Bronchial epithelial cell (primary cell): ENCODE data around the gene CHP1. TPM values are rescaled to one million over a fixed set of nuclear protein-coding genes. Genes with fewer than 3 reads are reported as not detected.
"Not testable (repeated sequence)": the region's sequence is repeated elsewhere in the genome, so short reads cannot be mapped to it uniquely, and the experiment has no call there.

Experiments used
- DNase-seq: peaks from one replicate; pipeline ENCODE4 v3.0.0-alpha.2; 2010; ENCODE audit warnings: low read depth
- FAIRE-seq: peaks from 2 replicates; lab custom pipeline; 2011; peaks lifted over from hg19 to GRCh38; lab: Jason Lieb, UNC
- H3K27me3 ChIP-seq: 2 replicates; pipeline ENCODE4 v1.5.1; 2011; ENCODE audit warnings: low read length; ENCODE audit not compliant: control insufficient read depth, insufficient read depth
- H3K36me3 ChIP-seq: 2 replicates; pipeline ENCODE4 v1.5.1; 2011; ENCODE audit warnings: low read length; ENCODE audit not compliant: control insufficient read depth, insufficient read depth
- H3K4me3 ChIP-seq: 2 replicates; pipeline ENCODE4 v1.5.1; 2011; ENCODE audit warnings: mild to moderate bottlenecking, low read depth, low read length, control low read depth
- total RNA-seq: library from RNA; depleted of rRNA; stranded (reverse); fragments of >200 nt; gene quantifications from 2 replicates; pipeline ENCODE4 v1.2.1, GENCODE V29; 2014
- TF ChIP-seq, protein P1 (sequence below): IDR thresholded peaks from 2 replicates; pipeline ENCODE4 v1.5.1; 2011; ENCODE audit warnings: mild to moderate bottlenecking, moderate library complexity, low read length, control low read depth, inconsistent platforms; ENCODE audit not compliant: insufficient read depth, severe bottlenecking

CHP1 gene
- total RNA-seq, 1 donor from 2014 or later: 75.8 TPM

DNA sequence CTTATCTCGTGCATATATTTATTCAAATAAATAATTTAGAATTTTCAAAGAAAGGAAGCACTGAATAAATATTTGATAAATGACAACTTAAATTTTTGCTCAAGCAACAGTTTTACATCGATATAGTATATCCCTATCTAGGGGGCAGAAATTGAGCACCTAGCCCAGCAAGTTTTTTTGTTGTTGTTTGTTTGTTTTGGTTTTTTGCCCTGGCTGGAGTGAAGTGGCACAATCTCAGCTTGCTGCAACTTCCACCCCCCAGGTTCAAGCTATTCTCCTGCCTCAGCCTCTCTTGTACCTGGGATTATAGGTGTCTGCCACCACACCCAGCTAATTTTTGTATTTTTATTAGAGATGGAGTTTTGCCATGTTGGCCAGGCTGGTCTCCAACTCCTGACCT is 58.9 kb downstream of the CHP1 start:
- TF ChIP-seq, protein P1, sequence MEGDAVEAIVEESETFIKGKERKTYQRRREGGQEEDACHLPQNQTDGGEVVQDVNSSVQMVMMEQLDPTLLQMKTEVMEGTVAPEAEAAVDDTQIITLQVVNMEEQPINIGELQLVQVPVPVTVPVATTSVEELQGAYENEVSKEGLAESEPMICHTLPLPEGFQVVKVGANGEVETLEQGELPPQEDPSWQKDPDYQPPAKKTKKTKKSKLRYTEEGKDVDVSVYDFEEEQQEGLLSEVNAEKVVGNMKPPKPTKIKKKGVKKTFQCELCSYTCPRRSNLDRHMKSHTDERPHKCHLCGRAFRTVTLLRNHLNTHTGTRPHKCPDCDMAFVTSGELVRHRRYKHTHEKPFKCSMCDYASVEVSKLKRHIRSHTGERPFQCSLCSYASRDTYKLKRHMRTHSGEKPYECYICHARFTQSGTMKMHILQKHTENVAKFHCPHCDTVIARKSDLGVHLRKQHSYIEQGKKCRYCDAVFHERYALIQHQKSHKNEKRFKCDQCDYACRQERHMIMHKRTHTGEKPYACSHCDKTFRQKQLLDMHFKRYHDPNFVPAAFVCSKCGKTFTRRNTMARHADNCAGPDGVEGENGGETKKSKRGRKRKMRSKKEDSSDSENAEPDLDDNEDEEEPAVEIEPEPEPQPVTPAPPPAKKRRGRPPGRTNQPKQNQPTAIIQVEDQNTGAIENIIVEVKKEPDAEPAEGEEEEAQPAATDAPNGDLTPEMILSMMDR: no peak
- no peak for FAIRE-seq
- Histone ChIP-seq H3K36me3 (peaks cover 15% of the 10 kb centered on the region), H3K27me3 (no peaks in the 10 kb centered on the region), H3K4me3 (no peak overlapping the region)
- DNase-seq: no peak

DNA sequence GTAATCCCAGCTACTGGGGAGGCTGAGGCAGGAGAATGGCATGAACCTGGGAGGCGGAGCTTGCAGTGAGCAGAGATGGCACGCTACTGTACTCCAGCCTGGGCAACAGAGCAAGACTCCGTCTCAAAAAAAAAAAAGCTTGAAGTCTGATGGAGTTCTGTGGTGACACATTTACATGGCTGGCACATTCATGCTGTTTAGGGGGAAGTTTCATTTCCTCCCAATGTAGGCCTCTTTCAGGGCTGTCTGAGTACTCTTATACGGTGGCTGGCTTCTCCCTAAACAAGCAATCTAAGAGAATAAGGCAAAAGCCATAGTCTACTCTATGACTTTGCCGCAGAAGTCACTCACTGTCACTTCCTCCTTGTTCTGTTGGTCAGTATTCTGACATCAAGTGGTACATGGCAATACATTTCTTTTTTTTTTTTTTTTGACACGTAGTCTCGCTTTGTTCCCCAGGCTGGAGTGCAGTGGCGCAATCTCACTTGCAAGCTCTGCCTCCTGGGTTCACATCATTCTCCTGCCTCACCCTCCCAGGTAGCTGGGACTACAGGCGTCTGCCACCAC is 60.1 kb downstream of the CHP1 start:
- no peak for DNase-seq
- TF ChIP-seq, protein P1: no peak
- Histone ChIP-seq H3K4me3 (no peak overlapping the region), H3K36me3 (peaks cover 11% of the 10 kb centered on the region), H3K27me3 (no peaks in the 10 kb centered on the region)
- no peak for FAIRE-seq

DNA sequence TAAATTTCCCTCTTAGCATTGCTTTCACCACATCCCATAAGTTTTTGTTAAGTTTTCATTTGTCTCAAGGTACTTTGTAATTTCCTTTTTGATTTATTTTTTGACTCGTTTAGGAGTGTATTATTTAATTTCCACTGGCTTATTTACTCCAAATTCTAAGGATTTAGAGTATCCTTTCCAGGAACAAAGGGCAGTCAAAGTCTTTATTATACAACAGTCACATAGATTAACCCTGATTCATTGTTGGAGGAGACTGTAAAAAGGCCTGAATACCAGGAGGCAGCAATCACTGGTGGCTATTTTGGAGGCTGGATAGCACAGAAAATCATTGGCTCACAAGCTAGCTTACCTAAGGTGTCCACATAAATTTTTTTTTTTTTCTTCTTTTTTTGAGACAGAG is 61.5 kb downstream of the CHP1 start:
- Histone ChIP-seq H3K27me3 (no peaks in the 10 kb centered on the region), H3K4me3 (no peak overlapping the region), H3K36me3 (peaks cover 9% of the 10 kb centered on the region)
- DNase-seq (no peak), FAIRE-seq (no peak)
- TF ChIP-seq, protein P1: no peak

DNA sequence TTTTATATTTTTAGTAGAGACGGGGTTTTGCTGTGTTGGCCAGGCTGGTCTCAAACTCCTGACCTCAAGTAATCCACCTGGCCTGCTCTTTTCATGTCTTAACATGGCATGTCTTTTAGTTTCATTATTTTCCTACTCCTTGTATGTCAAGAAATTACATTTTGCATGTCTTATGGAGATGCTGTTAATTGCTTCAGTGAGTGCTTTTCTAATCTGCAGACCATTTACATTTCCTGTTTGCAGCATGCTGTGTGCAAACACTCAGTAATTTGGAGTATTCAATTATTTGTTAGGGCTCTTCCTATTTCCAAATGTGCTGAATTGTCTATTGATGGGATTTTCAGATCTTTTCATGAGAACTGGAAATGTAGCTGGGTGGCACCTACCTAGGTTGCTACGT is 70.1 kb downstream of the CHP1 start:
- not testable (repeated sequence) for H3K27me3 ChIP-seq, H3K36me3 ChIP-seq, DNase-seq, H3K4me3 ChIP-seq, FAIRE-seq

DNA sequence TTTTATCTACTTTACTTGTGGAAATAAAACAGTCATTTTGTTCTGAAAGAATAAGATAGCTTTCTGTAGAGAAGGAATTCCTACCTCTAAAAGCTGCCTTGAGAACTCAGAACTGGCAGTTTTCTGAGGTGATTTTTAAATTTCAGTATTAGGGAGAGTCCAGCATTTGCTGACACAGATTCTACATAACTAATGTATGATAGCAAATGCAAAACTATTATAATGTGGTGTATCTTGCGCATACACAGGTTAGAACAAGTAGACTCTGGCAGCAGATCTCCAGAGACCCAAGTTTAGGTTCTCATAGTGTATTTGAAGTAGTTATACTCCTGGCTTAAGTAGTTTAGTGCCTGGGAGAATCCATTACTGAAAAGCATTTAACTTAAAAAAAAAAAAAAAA is 70.5 kb downstream of the CHP1 start:
- Histone ChIP-seq H3K4me3 (no peak overlapping the region), H3K36me3 (peaks cover 1% of the 10 kb centered on the region), H3K27me3 (no peaks in the 10 kb centered on the region)
- TF ChIP-seq, protein P1: no peak
- DNase-seq (no peak), FAIRE-seq (no peak)

DNA sequence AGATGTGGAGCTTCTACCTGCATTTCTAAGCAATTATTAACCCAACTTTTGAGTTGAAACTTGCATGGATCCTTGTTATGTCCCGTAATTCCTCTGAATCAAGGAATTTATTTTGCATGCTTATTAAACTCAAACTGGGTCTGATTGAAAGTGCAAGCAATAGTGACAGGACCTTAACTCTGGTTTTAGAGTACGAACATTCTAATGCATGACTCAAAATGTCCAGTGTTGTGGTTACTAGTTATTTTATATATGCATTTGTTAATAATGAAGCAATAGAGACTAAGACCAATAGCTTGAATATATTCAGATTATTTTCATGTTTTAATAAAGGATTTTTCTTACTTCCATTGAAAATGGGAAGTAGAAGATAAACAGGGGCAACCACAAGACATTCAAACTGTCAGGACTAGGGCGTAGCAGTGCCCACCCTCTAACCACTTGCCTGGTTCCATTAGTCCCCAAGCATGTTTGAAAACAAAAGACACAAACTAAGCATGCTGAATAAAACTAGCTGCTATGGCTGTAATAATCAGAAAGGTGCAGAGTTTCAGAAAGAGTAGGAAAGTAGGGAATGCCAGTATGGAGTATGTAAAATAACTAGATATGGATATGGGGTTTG is 73.2 kb downstream of the CHP1 start:
- no peak for FAIRE-seq
- TF ChIP-seq, protein P1: no peak
- H3K36me3 ChIP-seq: peaks cover 1% of the 10 kb centered on the region
- DNase-seq: no peak
- no peaks in the 10 kb centered on the region for H3K27me3 ChIP-seq
- H3K4me3 ChIP-seq: no peak overlapping the region
